Measurements from ENCODE around the gene RASGRP1. TPM values are rescaled to one million over a fixed set of nuclear protein-coding genes. Genes with fewer than 3 reads are reported as not detected.

RASGRP1 gene
- total RNA-seq, 1 donor from 2014 or later = 224 TPM

GRCh38 chr15:38540510-38540909 is 24.1 kb downstream of the RASGRP1 start:
- intact Hi-C loops (cut with micrococcal nuclease) = no loop called here

GRCh38 chr15:38539008-38539343 is 25.6 kb downstream of the RASGRP1 start:
- intact Hi-C loops (cut with micrococcal nuclease) = loop anchor here (10.0 kb wide), 1 partner anchor 1236 kb away; no protein-coding TSS in a partner anchor

GRCh38 chr15:38538328-38539007 is 26.1 kb downstream of the RASGRP1 start:
- intact Hi-C loops (cut with micrococcal nuclease) = loop anchor here (1.0 to 10.0 kb wide), 2 partner anchors 8 to 1236 kb away; no protein-coding TSS in a partner anchor

- intact Hi-C loops (cut with micrococcal nuclease) = loop anchor here (10.0 kb wide), 1 partner anchor 1239 kb away; no protein-coding TSS in a partner anchor
These were observed 28.4 kb downstream of the RASGRP1 start for GRCh38 chr15:38536201-38536676.

GRCh38 chr15:38535491-38536200 is 29.0 kb downstream of the RASGRP1 start:
- intact Hi-C loops (cut with micrococcal nuclease) = loop anchor here (10.0 kb wide), 1 partner anchor 1239 kb away; no protein-coding TSS in a partner anchor

GRCh38 chr15:38534691-38535090 is 29.9 kb downstream of the RASGRP1 start:
- intact Hi-C loops (cut with micrococcal nuclease) = loop anchor here (10.0 kb wide), 1 partner anchor 1240 kb away; no protein-coding TSS in a partner anchor

GRCh38 chr15:38533926-38534325 is 30.7 kb downstream of the RASGRP1 start:
- intact Hi-C loops (cut with micrococcal nuclease) = loop anchor here (10.0 kb wide), 1 partner anchor 1241 kb away; no protein-coding TSS in a partner anchor

GRCh38 chr15:38533416-38533915 is 31.1 kb downstream of the RASGRP1 start:
- intact Hi-C loops (cut with micrococcal nuclease) = loop anchor here (10.0 kb wide), 1 partner anchor 1241 kb away; no protein-coding TSS in a partner anchor

- intact Hi-C loops (cut with micrococcal nuclease) = loop anchor here (10.0 kb wide), 1 partner anchor 1242 kb away; no protein-coding TSS in a partner anchor
These were observed 31.9 kb downstream of the RASGRP1 start for GRCh38 chr15:38532728-38533127.

- intact Hi-C loops (cut with micrococcal nuclease) = loop anchor here (10.0 kb wide), 1 partner anchor 1243 kb away; no protein-coding TSS in a partner anchor
These were observed 33.1 kb downstream of the RASGRP1 start for GRCh38 chr15:38531509-38531908.

- intact Hi-C loops (cut with micrococcal nuclease) = loop anchor here (1.0 to 10.0 kb wide), 4 partner anchors 8 to 1245 kb away; no protein-coding TSS in a partner anchor
These were observed 34.5 kb downstream of the RASGRP1 start for GRCh38 chr15:38530113-38530512.

GRCh38 chr15:38528294-38528693 is 36.3 kb downstream of the RASGRP1 start:
- intact Hi-C loops (cut with micrococcal nuclease) = no loop called here

- intact Hi-C loops (cut with micrococcal nuclease) = no loop called here
These were observed 38.5 kb downstream of the RASGRP1 start for GRCh38 chr15:38526158-38526557.

- intact Hi-C loops (cut with micrococcal nuclease) = no loop called here
These were observed 39.1 kb downstream of the RASGRP1 start for GRCh38 chr15:38525489-38525888.

- intact Hi-C loops (cut with micrococcal nuclease) = loop anchor here (5.0 kb wide), 1 partner anchor 37 kb away; no protein-coding TSS in a partner anchor
These were observed 40.5 kb downstream of the RASGRP1 start for GRCh38 chr15:38524156-38524555.

GRCh38 chr15:38522922-38523321 is 41.7 kb downstream of the RASGRP1 start:
- intact Hi-C loops (cut with micrococcal nuclease) = loop anchor here (5.0 kb wide), 1 partner anchor 36 kb away; no protein-coding TSS in a partner anchor

GRCh38 chr15:38521316-38521715 is 43.3 kb downstream of the RASGRP1 start:
- intact Hi-C loops (cut with micrococcal nuclease) = loop anchor here (2.0 to 5.0 kb wide), 2 partner anchors 17 to 34 kb away; no protein-coding TSS in a partner anchor

GRCh38 chr15:38520035-38520434 is 44.6 kb downstream of the RASGRP1 start:
- intact Hi-C loops (cut with micrococcal nuclease) = loop anchor here (2.0 to 5.0 kb wide), 2 partner anchors 15 to 33 kb away; no protein-coding TSS in a partner anchor

GRCh38 chr15:38518084-38518483 is 46.5 kb downstream of the RASGRP1 start:
- intact Hi-C loops (cut with micrococcal nuclease) = no loop called here

GRCh38 chr15:38517312-38517975 is 47.2 kb downstream of the RASGRP1 start:
- intact Hi-C loops (cut with micrococcal nuclease) = no loop called here

- intact Hi-C loops (cut with micrococcal nuclease) = no loop called here
These were observed 48.0 kb downstream of the RASGRP1 start for GRCh38 chr15:38516626-38517025.

Measured in T-helper 1 cell treated with Interleukin-12 subunit alpha and Interleukin-12 subunit beta and Interleukin-4 antibody, amounts not matched to agents 30 ng/mL and 1 ng/mL, for 36 hours (primary cell).